Stimulated activated memory B cell treated with anti-CD40 and anti-IgM and Interleukin-4, amounts not matched to agents 10 μg/mL and 1 μg/mL and 100 μg/mL, for 72 hours (primary cell): ENCODE measurements around the gene SPRR4.

Experiments used
- ATAC-seq: fragments of 150-1000 bp; cut with Tn5 transposase; 2 replicates; pipeline ENCODE4 v1.10.0; 2021
- H3K27ac Mint-ChIP-seq: one replicate; pipeline ENCODE4 v1.8.0; 2022; ENCODE audit warnings: mild to moderate bottlenecking, mixed read lengths
- H3K27me3 Mint-ChIP-seq: one replicate; pipeline ENCODE4 v1.8.0; 2022; ENCODE audit warnings: mixed read lengths
- H3K36me3 Mint-ChIP-seq: one replicate; pipeline ENCODE4 v1.8.0; 2022; ENCODE audit warnings: mixed read lengths
- H3K4me1 Mint-ChIP-seq: one replicate; pipeline ENCODE4 v1.8.0; 2022; ENCODE audit warnings: mixed read lengths
- H3K4me3 Mint-ChIP-seq: one replicate; pipeline ENCODE4 v1.8.0; 2022; ENCODE audit warnings: mild to moderate bottlenecking, moderate library complexity, mixed read lengths
- H3K9me3 Mint-ChIP-seq: one replicate; pipeline ENCODE4 v1.8.0; 2022; ENCODE audit warnings: mixed read lengths

The SPRR4 gene

GRCh38 chr1:152970495-152970894 is at the start of gene SPRR4:
TSS of gene SPRR4 (plus strand) at chr1:152970648. CDS start at chr1:152971891, 1,243 bp downstream.
- Mint-ChIP-seq H3K27ac (no peak within 1 kb of the TSS), H3K4me1 (no peaks in the 10 kb centered on the region), H3K4me3 (no peak within 1 kb of the TSS), H3K9me3 (no peaks in the 10 kb centered on the region), H3K27me3 (peaks cover 33% of the 10 kb centered on the region), H3K36me3 (no peaks in the 10 kb centered on the region)
- ATAC-seq: no peak

GRCh38 chr1:152924191-152924590 is 46.3 kb upstream of the SPRR4 start:
- Mint-ChIP-seq H3K9me3 (peaks cover 3% of the 10 kb centered on the region), H3K36me3 (no peaks in the 10 kb centered on the region), H3K27me3 (peaks cover 14% of the 10 kb centered on the region), H3K4me3 (no peak overlapping the region), H3K27ac (no peak overlapping the region), H3K4me1 (no peaks in the 10 kb centered on the region)
- no peak for ATAC-seq

- ATAC-seq: no peak
- Mint-ChIP-seq H3K27ac (no peak overlapping the region), H3K4me1 (no peaks in the 10 kb centered on the region), H3K9me3 (peaks cover 3% of the 10 kb centered on the region), H3K4me3 (no peak overlapping the region), H3K27me3 (peaks cover 14% of the 10 kb centered on the region), H3K36me3 (no peaks in the 10 kb centered on the region)
Observed at GRCh38 chr1:152926091-152926490, 44.4 kb upstream of the SPRR4 start.

- Mint-ChIP-seq H3K4me1 (no peaks in the 10 kb centered on the region), H3K4me3 (no peak overlapping the region), H3K27me3 (peaks cover 14% of the 10 kb centered on the region), H3K27ac (no peak overlapping the region), H3K9me3 (peaks cover 3% of the 10 kb centered on the region), H3K36me3 (no peaks in the 10 kb centered on the region)
- no peak for ATAC-seq
Observed at GRCh38 chr1:152928671-152929070, 41.8 kb upstream of the SPRR4 start.

- Mint-ChIP-seq H3K36me3 (no peaks in the 10 kb centered on the region), H3K4me3 (no peak overlapping the region), H3K4me1 (no peaks in the 10 kb centered on the region), H3K9me3 (peaks cover 3% of the 10 kb centered on the region), H3K27ac (no peak overlapping the region), H3K27me3 (no peaks in the 10 kb centered on the region)
- no peak for ATAC-seq
Observed at GRCh38 chr1:152932170-152932811, 38.2 kb upstream of the SPRR4 start.

GRCh38 chr1:152933196-152933595 is 37.3 kb upstream of the SPRR4 start:
- no peak for ATAC-seq
- Mint-ChIP-seq H3K4me3 (no peak overlapping the region), H3K4me1 (no peaks in the 10 kb centered on the region), H3K27ac (no peak overlapping the region), H3K36me3 (no peaks in the 10 kb centered on the region), H3K9me3 (peaks cover 3% of the 10 kb centered on the region), H3K27me3 (no peaks in the 10 kb centered on the region)

- Mint-ChIP-seq H3K27me3 (peaks cover 12% of the 10 kb centered on the region), H3K4me1 (no peaks in the 10 kb centered on the region), H3K27ac (no peak overlapping the region), H3K36me3 (no peaks in the 10 kb centered on the region), H3K4me3 (no peak overlapping the region), H3K9me3 (no peaks in the 10 kb centered on the region)
- ATAC-seq: no peak
Observed at GRCh38 chr1:152940614-152941013, 29.8 kb upstream of the SPRR4 start.

GRCh38 chr1:152941037-152941711 is 29.3 kb upstream of the SPRR4 start:
- Mint-ChIP-seq H3K36me3 (no peaks in the 10 kb centered on the region), H3K27ac (no peak overlapping the region), H3K4me1 (no peaks in the 10 kb centered on the region), H3K4me3 (no peak overlapping the region), H3K9me3 (no peaks in the 10 kb centered on the region), H3K27me3 (peaks cover 12% of the 10 kb centered on the region)
- no peak for ATAC-seq

- Mint-ChIP-seq H3K4me1 (no peaks in the 10 kb centered on the region), H3K9me3 (no peaks in the 10 kb centered on the region), H3K27me3 (peaks cover 12% of the 10 kb centered on the region), H3K36me3 (no peaks in the 10 kb centered on the region), H3K27ac (no peak overlapping the region), H3K4me3 (no peak overlapping the region)
- ATAC-seq: peak; percentile 36
Observed at GRCh38 chr1:152942161-152942560, 28.3 kb upstream of the SPRR4 start.

- H3K9me3 Mint-ChIP-seq: no peaks in the 10 kb centered on the region
- H3K27me3 Mint-ChIP-seq: no peaks in the 10 kb centered on the region
- no peak for ATAC-seq
- no peak overlapping the region for H3K27ac Mint-ChIP-seq
- no peak overlapping the region for H3K4me3 Mint-ChIP-seq
- no peaks in the 10 kb centered on the region for H3K4me1 Mint-ChIP-seq
- H3K36me3 Mint-ChIP-seq: no peaks in the 10 kb centered on the region
Observed at GRCh38 chr1:152946248-152946647, 24.2 kb upstream of the SPRR4 start.

GRCh38 chr1:152946651-152947256 is 23.7 kb upstream of the SPRR4 start, which contains the start of gene SPRR5:
TSS of gene SPRR5 (plus strand) at chr1:152947206. CDS start at chr1:152948555, 1,349 bp downstream.
- no peak for ATAC-seq
- Mint-ChIP-seq H3K4me1 (no peaks in the 10 kb centered on the region), H3K27ac (no peak within 1 kb of the TSS), H3K36me3 (no peaks in the 10 kb centered on the region), H3K9me3 (no peaks in the 10 kb centered on the region), H3K27me3 (no peaks in the 10 kb centered on the region), H3K4me3 (no peak within 1 kb of the TSS)

GRCh38 chr1:152951711-152952110 is 18.7 kb upstream of the SPRR4 start:
- Mint-ChIP-seq H3K27ac (no peak overlapping the region), H3K4me3 (no peak overlapping the region), H3K36me3 (no peaks in the 10 kb centered on the region), H3K9me3 (no peaks in the 10 kb centered on the region), H3K4me1 (no peaks in the 10 kb centered on the region), H3K27me3 (no peaks in the 10 kb centered on the region)
- ATAC-seq: no peak

GRCh38 chr1:152953761-152954160 is 16.7 kb upstream of the SPRR4 start:
- ATAC-seq: no peak
- H3K9me3 Mint-ChIP-seq: no peaks in the 10 kb centered on the region
- H3K27ac Mint-ChIP-seq: no peak overlapping the region
- no peaks in the 10 kb centered on the region for H3K36me3 Mint-ChIP-seq
- H3K4me1 Mint-ChIP-seq: no peaks in the 10 kb centered on the region
- H3K4me3 Mint-ChIP-seq: no peak overlapping the region
- no peaks in the 10 kb centered on the region for H3K27me3 Mint-ChIP-seq

GRCh38 chr1:152954436-152954835 is 16.0 kb upstream of the SPRR4 start:
- no peaks in the 10 kb centered on the region for H3K4me1 Mint-ChIP-seq
- ATAC-seq: no peak
- no peaks in the 10 kb centered on the region for H3K9me3 Mint-ChIP-seq
- no peak overlapping the region for H3K27ac Mint-ChIP-seq
- H3K27me3 Mint-ChIP-seq: no peaks in the 10 kb centered on the region
- H3K36me3 Mint-ChIP-seq: no peaks in the 10 kb centered on the region
- no peak overlapping the region for H3K4me3 Mint-ChIP-seq

GRCh38 chr1:152957561-152957960 is 12.9 kb upstream of the SPRR4 start:
- Mint-ChIP-seq H3K4me3 (no peak overlapping the region), H3K4me1 (peaks cover 10% of the 10 kb centered on the region), H3K36me3 (no peaks in the 10 kb centered on the region), H3K27me3 (peaks cover 18% of the 10 kb centered on the region), H3K27ac (no peak overlapping the region), H3K9me3 (no peaks in the 10 kb centered on the region)
- no peak for ATAC-seq

- no peaks in the 10 kb centered on the region for H3K9me3 Mint-ChIP-seq
- H3K4me3 Mint-ChIP-seq: no peak overlapping the region
- H3K27me3 Mint-ChIP-seq: peaks cover 27% of the 10 kb centered on the region
- H3K27ac Mint-ChIP-seq: no peak overlapping the region
- ATAC-seq: no peak
- H3K4me1 Mint-ChIP-seq: peaks cover 10% of the 10 kb centered on the region
- H3K36me3 Mint-ChIP-seq: no peaks in the 10 kb centered on the region
Observed at GRCh38 chr1:152959273-152959672, 11.2 kb upstream of the SPRR4 start.
